Parathyroid adenoma (tissue), 2 donors: ENCODE results near the gene NHSL2.

Experiments used
- H2AFZ ChIP-seq: fragments of 300-600 bp; sonication (generic); one replicate; pipeline ENCODE4 v1.7.0; 2017; ENCODE audit warnings: antibody characterized with exemption, mild to moderate bottlenecking
- H3K27ac ChIP-seq: fragments of 300-600 bp; sonication (generic); one replicate; pipeline ENCODE4 v1.7.0; 2017
- H3K27me3 ChIP-seq: fragments of 300-600 bp; sonication (generic); one replicate; pipeline ENCODE4 v1.7.0; 2017; ENCODE audit warnings: low read length; ENCODE audit not compliant: control insufficient read depth, insufficient read depth
- H3K36me3 ChIP-seq: fragments of 300-600 bp; sonication (generic); one replicate; pipeline ENCODE4 v1.7.0; 2017; ENCODE audit warnings: low read length; ENCODE audit not compliant: control insufficient read depth, insufficient read depth
- H3K4me1 ChIP-seq: fragments of 300-600 bp; sonication (generic); one replicate; pipeline ENCODE4 v1.7.0; 2017; ENCODE audit warnings: control low read depth
- H3K4me2 ChIP-seq: fragments of 300-600 bp; sonication (generic); one replicate; pipeline ENCODE4 v1.7.0; 2017; ENCODE audit warnings: low read length
- H3K4me3 ChIP-seq: fragments of 300-600 bp; sonication (generic); one replicate; pipeline ENCODE4 v1.7.0; 2017; ENCODE audit warnings: low read depth, low read length
- H3K79me2 ChIP-seq: fragments of 300-600 bp; sonication (generic); one replicate; pipeline ENCODE4 v1.7.0; 2017; ENCODE audit warnings: control low read depth
- H3K9ac ChIP-seq: fragments of 300-600 bp; sonication (generic); one replicate; pipeline ENCODE4 v1.7.0; 2017; ENCODE audit warnings: mild to moderate bottlenecking
- H3K9me3 ChIP-seq: fragments of 300-600 bp; sonication (generic); one replicate; pipeline ENCODE4 v1.7.0; 2017; ENCODE audit warnings: low read length; ENCODE audit not compliant: control insufficient read depth
- CTCF ChIP-seq: fragments of 300-600 bp; sonication (generic); IDR thresholded peaks from one replicate; pipeline ENCODE4 v1.7.0; 2017; ENCODE audit warnings: antibody characterized with exemption, mild to moderate bottlenecking
- donor health status: primary hyperparathyroidism.

NHSL2 gene

DNA sequence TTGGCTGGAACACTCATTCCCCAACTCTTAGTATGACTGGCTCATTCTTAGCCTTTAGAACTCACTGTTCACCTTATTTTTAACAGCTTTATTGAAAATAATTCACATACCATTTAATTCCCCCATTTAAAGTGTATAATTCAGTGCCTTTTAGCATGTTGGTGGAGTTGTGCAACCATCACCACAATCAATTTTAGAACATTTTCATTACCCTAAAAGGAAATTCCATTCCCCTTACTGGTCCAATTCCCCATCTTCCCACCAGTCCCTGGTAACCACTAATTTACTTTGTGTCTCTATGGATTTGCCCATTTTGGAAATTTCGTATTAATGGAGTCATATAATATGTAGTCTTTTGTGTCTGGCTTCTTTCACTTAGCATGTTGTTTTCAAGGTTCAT lies 19.7 kb downstream of the NHSL2 start:
- H3K9me3 ChIP-seq = no peaks in the 10 kb centered on the region
- no peaks in the 10 kb centered on the region for H3K4me1 ChIP-seq
- H3K4me2 ChIP-seq = no peak overlapping the region
- no peak overlapping the region for H3K27ac ChIP-seq
- H3K4me3 ChIP-seq = no peak overlapping the region
- no peak overlapping the region for H3K9ac ChIP-seq
- no peak overlapping the region for H2AFZ ChIP-seq
- no peak for TF ChIP-seq CTCF
- H3K36me3 ChIP-seq = no peaks in the 10 kb centered on the region
- H3K79me2 ChIP-seq = no peaks in the 10 kb centered on the region
- no peaks in the 10 kb centered on the region for H3K27me3 ChIP-seq

- H3K9ac ChIP-seq = no peak overlapping the region
- no peak overlapping the region for H2AFZ ChIP-seq
- H3K27ac ChIP-seq = no peak overlapping the region
- H3K9me3 ChIP-seq = no peaks in the 10 kb centered on the region
- H3K27me3 ChIP-seq = no peaks in the 10 kb centered on the region
- H3K4me3 ChIP-seq = no peak overlapping the region
- H3K4me2 ChIP-seq = no peak overlapping the region
- no peaks in the 10 kb centered on the region for H3K79me2 ChIP-seq
- no peak for TF ChIP-seq CTCF
- no peaks in the 10 kb centered on the region for H3K36me3 ChIP-seq
- no peaks in the 10 kb centered on the region for H3K4me1 ChIP-seq
Measured at GRCh38 chrX:71935476-71935875, 24.8 kb downstream of the NHSL2 start.

DNA sequence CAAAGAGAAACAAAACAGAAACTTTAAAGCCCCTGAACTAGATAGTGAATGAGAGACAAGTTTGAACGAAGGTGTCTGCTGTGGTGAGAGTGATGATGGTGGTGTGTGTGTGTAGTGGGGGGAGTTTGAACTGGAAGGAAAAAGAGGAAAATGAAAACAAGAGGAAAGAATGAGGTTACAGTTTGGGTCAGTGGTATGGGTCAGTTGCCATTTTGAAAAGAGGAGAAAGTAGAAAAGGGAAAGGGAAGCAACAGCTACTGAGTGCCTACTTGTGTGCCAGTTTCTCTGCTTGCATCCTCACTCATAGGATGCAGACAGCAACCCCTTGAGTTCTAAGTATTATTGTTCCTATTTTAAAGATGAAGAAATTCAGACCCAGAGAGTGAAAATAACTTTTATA lies 26.0 kb downstream of the NHSL2 start:
- Histone ChIP-seq H3K27me3 (no peaks in the 10 kb centered on the region), H3K9ac (no peak overlapping the region), H3K4me1 (no peaks in the 10 kb centered on the region), H3K27ac (no peak overlapping the region), H3K36me3 (no peaks in the 10 kb centered on the region), H3K4me2 (no peak overlapping the region), H3K79me2 (no peaks in the 10 kb centered on the region), H3K9me3 (no peaks in the 10 kb centered on the region), H2AFZ (no peak overlapping the region), H3K4me3 (no peak overlapping the region)
- TF ChIP-seq CTCF = no peak

DNA sequence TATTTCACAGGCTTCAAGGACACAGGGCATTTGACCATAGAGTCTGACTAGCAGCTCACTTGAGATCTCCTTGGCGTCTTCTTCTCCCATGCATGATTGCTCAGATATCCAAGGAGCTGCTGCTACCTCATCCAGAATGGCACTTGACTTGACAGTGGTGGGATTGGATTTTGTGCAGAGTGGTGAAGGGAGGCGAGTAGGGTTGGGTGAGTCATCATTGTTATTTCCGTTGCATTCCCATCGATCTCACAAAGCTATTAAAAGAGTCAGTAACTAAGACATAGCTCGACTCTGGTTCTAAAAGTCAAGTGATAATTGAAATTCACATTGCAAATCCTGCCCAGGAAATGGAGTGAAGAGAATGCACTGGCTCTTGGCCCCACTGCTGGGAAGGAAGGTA lies 27.7 kb downstream of the NHSL2 start:
- H3K27me3 ChIP-seq = no peaks in the 10 kb centered on the region

More for the DNA sequence above, 27.7 kb downstream of the NHSL2 start:
- Histone ChIP-seq H3K4me2 (no peak overlapping the region), H3K4me1 (no peaks in the 10 kb centered on the region), H3K9ac (no peak overlapping the region), H3K9me3 (no peaks in the 10 kb centered on the region), H3K4me3 (no peak overlapping the region), H2AFZ (no peak overlapping the region), H3K79me2 (no peaks in the 10 kb centered on the region), H3K36me3 (no peaks in the 10 kb centered on the region), H3K27ac (no peak overlapping the region)
- no peak for TF ChIP-seq CTCF
